Measurements from ENCODE around the gene FBXL14. TPM values are rescaled to one million over a fixed set of nuclear protein-coding genes. Genes with fewer than 3 reads are reported as not detected.

FBXL14 gene
- total and polyA plus RNA-seq, 9 of the 15 experiments (the other 6 are each of a cell fraction or from before 2014, with no cell fraction given) = 0.13 to 9.8 (median 3.3) TPM

DNA sequence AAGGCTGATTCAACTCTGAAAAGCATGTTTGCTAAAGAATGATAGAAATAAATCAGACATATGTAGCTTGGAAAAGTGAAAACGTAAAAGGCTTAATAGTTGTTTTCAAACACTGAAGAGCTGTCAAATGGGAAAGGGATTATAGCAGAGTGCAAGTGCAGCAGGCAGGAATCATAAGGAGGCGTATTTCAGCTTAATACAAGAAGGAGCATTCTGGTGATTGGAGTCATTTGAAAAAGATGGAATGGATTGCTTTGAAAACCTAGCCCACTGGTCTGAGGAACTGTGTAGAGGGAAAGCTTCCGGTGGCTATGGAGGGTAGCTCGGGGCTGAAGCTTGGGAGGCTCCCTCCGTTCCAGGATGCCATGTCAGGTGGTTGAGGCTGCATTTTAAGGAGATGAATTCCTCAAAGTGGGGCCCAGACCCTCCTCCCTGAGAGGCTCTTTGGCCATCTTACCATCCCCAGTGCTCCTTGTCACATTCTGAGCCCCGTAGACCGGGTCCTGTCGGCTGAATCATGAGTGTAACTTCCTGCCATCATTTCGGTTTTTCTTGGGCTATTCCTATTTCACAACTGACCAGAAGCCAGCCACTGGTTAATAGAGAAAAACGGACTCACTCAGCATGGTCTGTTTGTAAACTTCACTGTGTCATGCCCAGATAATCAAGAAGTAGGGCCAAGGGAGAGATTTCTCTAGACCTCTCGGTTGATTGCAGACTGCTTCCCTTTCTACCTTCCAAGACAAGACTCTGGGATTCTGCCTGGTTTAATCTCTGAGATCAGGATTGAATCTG, 41.1 kb upstream of the FBXL14 start (continued):
- TF ChIP-seq ZNF274 (IDR thresholded peaks at IDR 0.05; ENCODE audit: borderline replicate concordance, low read depth, low read length) = no peak
- TF ChIP-seq HDAC1 (IDR thresholded peaks at IDR 0.05) = no peak
- no peak for TF ChIP-seq ZEB2 (IDR thresholded peaks at IDR 0.05)

DNA sequence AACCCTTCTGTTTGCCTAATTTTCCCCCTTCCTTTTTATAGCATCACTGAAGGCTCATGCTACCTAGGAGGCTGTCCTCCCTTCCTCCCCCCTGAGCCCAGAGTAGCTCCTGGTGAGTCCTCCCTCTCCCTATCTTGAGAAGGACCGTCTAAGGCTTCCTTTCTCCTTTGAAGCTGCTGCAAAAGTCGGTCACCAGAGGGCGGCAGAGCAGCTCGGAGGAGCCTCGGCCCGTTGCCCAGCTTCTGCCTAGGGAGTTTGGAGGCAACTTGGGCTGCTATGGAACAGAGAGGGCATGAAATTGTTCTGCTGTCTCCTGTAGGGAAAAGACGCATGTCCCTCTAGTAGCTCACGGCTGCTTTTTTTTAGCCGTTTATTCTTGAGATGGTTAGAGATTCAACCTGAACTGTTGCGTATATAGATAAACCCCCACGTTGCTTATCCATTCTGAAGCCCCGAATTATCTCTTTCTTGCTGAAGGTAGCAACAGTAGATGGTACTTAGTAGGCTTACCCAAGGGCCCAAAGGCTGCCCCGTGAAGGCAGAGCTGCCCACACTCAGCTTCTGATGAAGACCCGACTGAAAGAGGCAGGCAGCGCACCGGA, 40.3 kb upstream of the FBXL14 start:
- H2AFZ ChIP-seq (ENCODE audit: low read depth, low read length) = peak overlapping the region; percentile 74
- no peaks in the 10 kb centered on the region for H3K27me3 ChIP-seq (ENCODE audit: control insufficient read depth in 2 of 2, insufficient read depth in 2 of 2, low read length in 2 of 2)
- DNase-seq (ENCODE audit: extremely low read depth in 1 of 4, low spot score in 3 of 4) (peak; percentile 62 to 74 (median 66)), ATAC-seq (peak; percentile 97), FAIRE-seq (peak; percentile 87)
- BruUV-seq (replicated peaks) = no TSS peak
- H4K20me1 ChIP-seq (replicated peaks; ENCODE audit: control insufficient read depth, insufficient read depth, low read length) = no peaks in the 10 kb centered on the region
- peak overlapping the region; percentile 35; the same call in 1 of the 2 replicates for H3K4me2 ChIP-seq (ENCODE audit: insufficient read depth, low read length)
- in situ Hi-C loops (cut with MboI) = no loop called here
- H3K27ac ChIP-seq (ENCODE audit: extremely low read depth, low read depth, low read length) = no peak overlapping the region
- H3K79me2 ChIP-seq (ENCODE audit: control insufficient read depth, insufficient read depth, low read length) = no peaks in the 10 kb centered on the region
- no peaks in the 10 kb centered on the region for H3K9me3 ChIP-seq (replicated peaks; ENCODE audit: control insufficient read depth, insufficient read depth, low read depth, low read length)
- no peaks in the 10 kb centered on the region for H3K9me1 ChIP-seq (ENCODE audit: control insufficient read depth, insufficient read depth, low read length)
- H3K4me3 ChIP-seq = no peak overlapping the region
- no peak overlapping the region for H3K9ac ChIP-seq (ENCODE audit: insufficient read depth in 1 of 2, low read depth in 2 of 2, low read length in 2 of 2)
- ChIA-PET POLR2A (interaction anchor here (0.6 to 1.6 kb wide), 6 partner anchors 18 to 287 kb away, joined by 3 to 7 read pairs (median 4); no protein-coding TSS in a partner anchor), CTCF (ENCODE audit: low intra/inter-chr PET ratio) (interaction anchor here (1.0 to 2.5 kb wide), 3 partner anchors 19 to 304 kb away, joined by 3 to 22 read pairs (median 4); no protein-coding TSS in a partner anchor)
- peaks cover 2 to 15% of the 10 kb centered on the region in 2 experiments; a peak in 4 of 5 replicates for H3K4me1 ChIP-seq (replicated peaks in 1 of 2; ENCODE audit: control insufficient read depth in 2 of 2, insufficient read depth in 2 of 2, low read length in 2 of 2)
- intact Hi-C loops (cut with micrococcal nuclease) = loop anchor here (1.0 kb wide), 1 partner anchor 157 kb away; no protein-coding TSS in a partner anchor
- WGBS (ENCODE audit: insufficient coverage, low coverage, missing lambda C conversion rate) = 26% methylated on average over 15 of the region's 16 CpGs
- H3K36me3 ChIP-seq (ENCODE audit: control insufficient read depth, insufficient read depth, low read length) = no peaks in the 10 kb centered on the region
- TF ChIP-seq MAZ (CRISPR knock-in tag; conservative IDR thresholded peaks at IDR 0.05 in 1 of 2, IDR thresholded peaks at IDR 0.05 in 1 of 2) (0 out of 4 replicates have a peak, but pooled peaks of 1 of the 2 experiments have one; percentile 33), ZNF699 (CRISPR knock-in tag; IDR thresholded peaks at IDR 0.05; ENCODE audit: insufficient replicate concordance) (no peak), NR2C2 (CRISPR knock-in tag; IDR thresholded peaks at IDR 0.05) (no peak), NR2C2 (tag; IDR thresholded peaks at IDR 0.05) (no peak)
- TF ChIP-seq, protein P1, sequence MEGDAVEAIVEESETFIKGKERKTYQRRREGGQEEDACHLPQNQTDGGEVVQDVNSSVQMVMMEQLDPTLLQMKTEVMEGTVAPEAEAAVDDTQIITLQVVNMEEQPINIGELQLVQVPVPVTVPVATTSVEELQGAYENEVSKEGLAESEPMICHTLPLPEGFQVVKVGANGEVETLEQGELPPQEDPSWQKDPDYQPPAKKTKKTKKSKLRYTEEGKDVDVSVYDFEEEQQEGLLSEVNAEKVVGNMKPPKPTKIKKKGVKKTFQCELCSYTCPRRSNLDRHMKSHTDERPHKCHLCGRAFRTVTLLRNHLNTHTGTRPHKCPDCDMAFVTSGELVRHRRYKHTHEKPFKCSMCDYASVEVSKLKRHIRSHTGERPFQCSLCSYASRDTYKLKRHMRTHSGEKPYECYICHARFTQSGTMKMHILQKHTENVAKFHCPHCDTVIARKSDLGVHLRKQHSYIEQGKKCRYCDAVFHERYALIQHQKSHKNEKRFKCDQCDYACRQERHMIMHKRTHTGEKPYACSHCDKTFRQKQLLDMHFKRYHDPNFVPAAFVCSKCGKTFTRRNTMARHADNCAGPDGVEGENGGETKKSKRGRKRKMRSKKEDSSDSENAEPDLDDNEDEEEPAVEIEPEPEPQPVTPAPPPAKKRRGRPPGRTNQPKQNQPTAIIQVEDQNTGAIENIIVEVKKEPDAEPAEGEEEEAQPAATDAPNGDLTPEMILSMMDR (IDR thresholded peaks at IDR 0.05 in 2 of 3, conservative IDR thresholded peaks at IDR 0.05 in 1 of 3; ENCODE audit: insufficient read depth in 2 of 3, low read depth in 1 of 3, low read length in 3 of 3) = peak; percentile 78 to 86 (median 78)
- TF ChIP-seq, protein P2, sequence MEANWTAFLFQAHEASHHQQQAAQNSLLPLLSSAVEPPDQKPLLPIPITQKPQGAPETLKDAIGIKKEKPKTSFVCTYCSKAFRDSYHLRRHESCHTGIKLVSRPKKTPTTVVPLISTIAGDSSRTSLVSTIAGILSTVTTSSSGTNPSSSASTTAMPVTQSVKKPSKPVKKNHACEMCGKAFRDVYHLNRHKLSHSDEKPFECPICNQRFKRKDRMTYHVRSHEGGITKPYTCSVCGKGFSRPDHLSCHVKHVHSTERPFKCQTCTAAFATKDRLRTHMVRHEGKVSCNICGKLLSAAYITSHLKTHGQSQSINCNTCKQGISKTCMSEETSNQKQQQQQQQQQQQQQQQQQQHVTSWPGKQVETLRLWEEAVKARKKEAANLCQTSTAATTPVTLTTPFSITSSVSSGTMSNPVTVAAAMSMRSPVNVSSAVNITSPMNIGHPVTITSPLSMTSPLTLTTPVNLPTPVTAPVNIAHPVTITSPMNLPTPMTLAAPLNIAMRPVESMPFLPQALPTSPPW (CRISPR knock-in tag; IDR thresholded peaks at IDR 0.05) = 0 out of 2 replicates have a peak, but pooled peaks have one; percentile 16
- TF ChIP-seq, protein P3, sequence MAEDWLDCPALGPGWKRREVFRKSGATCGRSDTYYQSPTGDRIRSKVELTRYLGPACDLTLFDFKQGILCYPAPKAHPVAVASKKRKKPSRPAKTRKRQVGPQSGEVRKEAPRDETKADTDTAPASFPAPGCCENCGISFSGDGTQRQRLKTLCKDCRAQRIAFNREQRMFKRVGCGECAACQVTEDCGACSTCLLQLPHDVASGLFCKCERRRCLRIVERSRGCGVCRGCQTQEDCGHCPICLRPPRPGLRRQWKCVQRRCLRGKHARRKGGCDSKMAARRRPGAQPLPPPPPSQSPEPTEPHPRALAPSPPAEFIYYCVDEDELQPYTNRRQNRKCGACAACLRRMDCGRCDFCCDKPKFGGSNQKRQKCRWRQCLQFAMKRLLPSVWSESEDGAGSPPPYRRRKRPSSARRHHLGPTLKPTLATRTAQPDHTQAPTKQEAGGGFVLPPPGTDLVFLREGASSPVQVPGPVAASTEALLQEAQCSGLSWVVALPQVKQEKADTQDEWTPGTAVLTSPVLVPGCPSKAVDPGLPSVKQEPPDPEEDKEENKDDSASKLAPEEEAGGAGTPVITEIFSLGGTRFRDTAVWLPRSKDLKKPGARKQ (CRISPR knock-in tag; IDR thresholded peaks at IDR 0.05) = no peak
